Peyer's patch (tissue), 4 donors: ENCODE data around the gene TRERF1.

Experiments
- CTCF ChIP-seq, 6 experiments: fragments of 450-650 bp in 4 of 6; fragments of 200-600 bp in 2 of 6; sonication (generic) in 1 of 6; IDR thresholded peaks; one replicate each; pipeline ENCODE4 v1.5.1; 2017 to 2019; ENCODE audit warnings: antibody characterized with exemption in 6 of 6, mild to moderate bottlenecking in 3 of 6, moderate library complexity in 1 of 6
- POLR2A ChIP-seq, 2 donors: fragments of 450-650 bp; IDR thresholded peaks; one replicate each; pipeline ENCODE4 v1.5.1; 2017; ENCODE audit warnings: antibody characterized with exemption in 2 of 2, mild to moderate bottlenecking in 2 of 2, moderate library complexity in 2 of 2

DNA sequence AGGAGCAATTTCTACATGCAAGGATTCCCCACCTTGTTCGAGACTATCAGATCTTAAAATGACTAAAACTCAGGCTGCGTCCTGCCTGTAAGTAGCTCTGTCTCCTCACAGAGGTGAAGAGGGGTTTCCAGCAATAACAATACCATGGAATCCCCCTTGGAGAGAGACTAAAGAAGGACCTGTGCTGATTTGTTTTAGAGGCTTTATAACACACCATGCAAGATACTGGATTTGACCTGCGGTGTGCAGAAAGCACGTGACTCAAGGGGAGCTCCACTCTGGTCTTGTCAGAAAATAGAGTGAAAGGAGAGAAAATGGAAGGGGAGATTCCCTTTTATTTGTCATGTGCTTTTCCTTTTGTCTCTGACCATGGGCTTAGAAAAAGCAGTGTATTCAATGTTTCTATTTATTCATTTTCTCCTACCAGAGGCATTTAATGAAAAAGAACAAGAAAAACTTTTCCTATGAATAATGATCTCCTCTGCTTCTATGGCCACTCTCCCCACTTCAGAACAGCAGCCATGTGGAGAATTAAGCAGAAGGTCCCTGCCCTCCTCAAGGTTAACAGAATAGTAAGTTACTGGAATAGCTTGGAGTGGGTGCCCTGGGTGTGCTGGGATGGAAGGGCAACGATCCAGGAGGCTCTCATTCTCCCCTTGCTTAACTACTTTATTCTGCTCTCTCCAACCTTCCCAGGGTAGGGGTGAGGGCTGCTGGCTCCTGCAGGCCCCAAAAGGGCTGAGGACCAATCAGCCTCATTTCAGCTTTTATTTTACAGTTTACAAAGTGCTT is 214.8 kb downstream of the TRERF1 start:
- TF ChIP-seq POLR2A (IDR thresholded peaks at IDR 0.05) (no peak), CTCF (IDR thresholded peaks at IDR 0.05) (no peak)
